GM19043 (cell line): ENCODE results near the gene PTPRF.

Experiments
- ATAC-seq: cut with Tn5 transposase; IDR thresholded peaks from one replicate; pipeline ENCODE4 v1.9.1; 2021; ENCODE audit warnings: low read depth; ENCODE audit not compliant: unreplicated experiment

Gene PTPRF

DNA sequence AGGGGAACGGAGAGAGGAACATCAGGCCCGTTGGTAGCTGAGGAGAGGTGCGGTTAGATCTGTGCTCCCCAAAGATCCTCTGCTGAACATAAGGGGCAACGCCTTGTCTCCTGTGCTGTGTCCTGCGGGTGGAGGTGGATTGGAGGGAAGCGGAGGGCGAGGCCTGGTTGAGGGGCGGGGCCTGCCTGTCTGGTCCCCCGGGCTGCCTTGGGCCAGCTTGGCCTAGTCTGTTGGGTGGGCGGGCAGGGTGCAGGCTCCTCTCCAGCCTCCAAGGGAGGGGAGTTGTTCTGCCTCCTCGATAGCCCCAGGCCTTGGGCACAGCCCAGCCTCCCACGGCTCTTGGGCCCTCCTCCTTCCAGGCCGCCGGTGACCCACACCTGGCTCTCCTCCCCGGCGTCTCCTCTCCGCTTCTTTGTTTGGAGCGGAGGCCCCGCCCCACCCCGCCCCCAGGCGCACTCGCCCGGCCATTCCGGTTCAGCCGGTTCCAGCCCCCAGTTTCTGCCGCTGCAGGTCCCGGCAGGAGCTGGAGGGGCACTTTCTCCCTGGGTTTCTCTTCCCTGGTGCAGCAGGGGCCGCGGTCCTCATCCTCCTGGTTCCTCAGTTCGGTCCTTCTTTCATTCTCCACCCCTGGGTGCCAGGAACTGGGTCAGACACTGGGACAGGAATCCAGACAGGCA, 19.4 kb downstream of the PTPRF start:
- ATAC-seq: no peak

DNA sequence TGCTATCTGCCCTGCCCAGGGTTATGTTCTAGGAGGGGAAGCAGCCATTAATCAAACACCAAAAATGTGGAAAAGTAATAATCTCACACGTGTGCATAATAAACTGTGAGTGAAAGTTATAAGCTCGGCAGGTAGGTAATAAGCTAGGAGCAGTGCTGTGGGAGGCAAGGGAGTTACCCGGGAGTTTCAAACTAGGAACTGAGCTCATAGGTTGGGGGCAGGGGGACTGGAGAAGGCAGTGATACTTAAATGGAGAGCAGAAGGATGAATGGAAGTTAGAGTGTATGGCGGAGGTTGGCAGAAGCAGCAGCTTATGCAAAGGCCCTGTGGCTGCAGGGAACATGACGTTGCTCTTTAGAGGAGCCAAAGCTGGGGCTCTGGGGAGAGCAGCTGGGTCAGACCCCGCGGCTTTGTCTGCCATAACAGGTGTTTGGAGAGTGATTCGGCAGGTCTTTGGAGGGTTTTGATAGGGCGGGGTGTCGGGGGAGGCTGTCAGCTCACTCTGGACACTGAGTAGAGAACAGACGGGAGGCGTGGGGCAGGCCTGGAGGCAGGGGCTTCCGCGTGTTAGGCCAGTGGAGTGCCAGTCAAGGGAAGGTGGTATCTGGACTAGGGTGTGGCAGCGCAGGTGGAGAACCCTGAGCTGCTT, 20.0 kb downstream of the PTPRF start:
- no peak for ATAC-seq

DNA sequence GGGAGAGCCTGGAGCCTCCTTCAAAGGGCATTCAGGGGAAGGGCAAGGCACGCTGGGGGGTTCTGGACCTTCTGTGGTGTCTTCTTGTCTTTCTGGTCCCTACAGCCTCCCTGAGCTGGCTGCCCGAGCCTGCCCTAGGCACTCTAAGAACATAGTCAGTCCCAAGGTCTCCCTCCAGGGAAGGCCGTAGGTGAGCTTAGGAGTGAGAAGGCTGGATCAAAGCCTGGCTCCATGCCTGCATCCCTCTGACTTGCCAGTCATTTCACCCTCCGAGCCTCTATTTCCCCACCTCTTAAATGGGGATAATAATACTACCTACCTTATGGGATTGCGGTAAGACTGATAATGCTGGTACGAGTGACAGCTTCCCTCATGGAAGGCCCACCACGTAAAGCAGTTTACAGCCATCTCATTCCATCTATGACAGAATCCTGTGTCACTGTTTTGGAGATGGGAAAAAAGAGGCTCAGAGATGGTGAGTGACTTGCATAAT, 20.8 kb downstream of the PTPRF start:
- ATAC-seq: no peak

DNA sequence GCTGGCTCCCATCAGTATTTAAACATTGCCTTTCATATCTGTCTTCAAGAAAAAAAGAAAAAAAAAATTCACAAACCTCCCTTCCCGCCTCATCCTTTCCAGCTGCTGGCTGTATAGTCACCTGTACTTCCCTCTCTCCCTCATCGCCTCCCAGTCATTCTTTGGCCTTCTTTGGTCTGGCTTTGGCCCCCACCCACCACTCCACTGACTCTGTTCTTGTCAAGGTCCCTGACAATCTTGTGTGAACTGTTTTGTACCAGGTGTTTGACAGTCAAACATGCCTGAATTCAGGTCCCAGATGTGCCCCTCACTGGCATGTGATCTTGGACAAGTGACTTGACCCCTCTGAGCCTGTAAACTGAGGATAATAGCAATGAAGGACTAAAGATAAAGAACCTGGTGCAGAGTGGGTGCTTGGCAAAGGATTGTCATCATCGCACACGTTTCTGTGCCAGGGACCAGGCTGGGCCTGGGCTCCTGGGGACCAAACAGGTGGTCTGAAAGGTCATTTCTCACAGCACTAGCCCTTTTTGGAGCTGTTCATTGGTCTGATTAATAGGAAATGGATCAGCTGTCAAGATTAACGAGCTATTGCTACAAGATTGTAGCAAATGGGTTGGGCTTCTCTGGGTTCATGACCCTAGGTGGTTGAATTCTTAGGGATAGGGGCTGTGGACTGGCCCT, 21.5 kb downstream of the PTPRF start:
- no peak for ATAC-seq

DNA sequence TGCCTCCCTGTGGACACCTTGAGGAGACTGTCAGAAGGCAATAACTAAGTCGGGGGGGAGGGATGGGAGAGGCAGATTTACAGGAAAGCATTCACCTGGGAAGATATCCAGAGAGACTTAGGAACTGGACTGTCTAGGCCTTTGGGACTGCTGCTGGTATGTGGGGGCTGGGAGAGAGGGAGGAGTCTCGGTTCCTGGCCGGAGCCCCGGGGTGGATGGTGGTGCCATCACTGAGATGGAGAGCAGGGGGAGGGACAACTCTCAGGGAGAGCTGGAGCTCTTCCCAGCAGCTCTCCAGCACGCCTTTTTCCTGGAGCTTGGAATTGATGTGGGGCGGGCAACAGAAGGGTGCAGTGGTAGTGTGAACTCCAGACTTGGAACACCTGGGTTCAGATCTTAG, 22.1 kb downstream of the PTPRF start:
- ATAC-seq: no peak

DNA sequence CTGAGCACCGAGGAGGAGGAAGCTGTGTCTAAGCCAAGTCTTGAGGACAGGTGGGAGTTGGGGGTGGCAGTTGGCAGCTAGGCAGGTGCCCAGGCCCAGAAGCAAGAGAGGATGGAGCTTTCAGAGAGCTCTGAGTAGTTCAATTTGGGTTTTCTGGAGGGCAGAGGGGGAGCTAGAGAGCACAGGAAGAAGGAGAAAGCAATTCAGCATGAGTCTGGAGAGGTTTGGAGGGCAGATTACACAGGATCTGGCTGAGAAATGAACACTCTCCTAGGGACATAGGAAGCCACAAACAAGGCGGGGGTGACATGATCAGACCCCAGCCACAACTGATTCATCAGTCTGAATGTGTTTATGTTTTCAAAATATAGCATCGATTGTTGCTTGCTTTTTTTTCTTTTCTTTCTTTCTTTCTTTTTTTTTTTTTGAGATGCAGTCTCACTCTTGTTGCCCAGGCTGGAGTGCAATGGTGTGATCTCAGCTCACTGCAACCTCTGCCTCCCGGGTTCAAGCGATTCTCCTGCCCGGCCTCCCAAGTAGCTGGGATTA, 23.8 kb downstream of the PTPRF start:
- no peak for ATAC-seq

DNA sequence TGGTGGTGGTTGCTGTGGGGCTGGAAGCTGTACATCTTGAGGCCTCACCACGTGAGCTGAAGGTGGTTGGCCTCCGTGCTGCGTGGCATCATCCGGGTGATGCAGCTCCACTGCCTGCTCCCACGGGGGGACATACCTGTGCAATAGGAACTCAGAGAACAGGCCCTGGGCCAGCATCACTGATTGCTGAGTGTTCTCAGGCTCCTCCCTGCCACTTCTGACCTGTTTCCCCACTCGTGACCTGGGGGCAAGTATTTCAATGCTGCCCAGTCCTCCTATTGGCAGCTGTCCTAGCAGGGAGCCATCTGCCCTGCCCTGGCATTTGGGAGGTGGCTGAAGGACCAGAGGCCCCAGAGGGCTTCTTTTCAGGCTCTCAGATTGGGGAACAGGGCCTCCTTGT, 26.1 kb downstream of the PTPRF start:
- ATAC-seq: no peak

DNA sequence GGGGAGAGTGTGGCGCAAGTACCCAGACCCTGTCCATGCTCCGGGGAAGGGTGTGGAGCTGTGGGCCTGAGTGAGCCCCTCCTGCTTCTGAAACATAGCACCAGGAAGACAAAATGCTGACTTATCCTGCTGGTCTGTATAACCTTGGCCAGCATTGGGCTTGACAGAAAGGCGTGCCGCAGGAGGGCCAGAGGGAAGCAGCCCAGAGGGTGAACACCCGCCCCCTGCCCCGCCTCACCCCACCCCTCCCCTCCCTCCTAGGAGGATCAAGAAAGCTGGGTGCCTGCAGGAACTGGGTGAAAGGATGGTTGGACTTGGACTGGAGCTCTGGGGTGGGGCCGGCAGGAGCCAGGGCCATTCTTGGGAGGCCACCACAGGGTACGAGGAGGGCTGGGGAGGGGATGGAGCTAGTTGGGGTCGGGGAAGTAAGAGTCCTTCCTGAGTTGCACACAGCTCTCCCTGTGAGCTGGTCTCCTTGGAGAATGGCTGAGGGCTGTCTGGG, 27.1 kb downstream of the PTPRF start:
- ATAC-seq: no peak

DNA sequence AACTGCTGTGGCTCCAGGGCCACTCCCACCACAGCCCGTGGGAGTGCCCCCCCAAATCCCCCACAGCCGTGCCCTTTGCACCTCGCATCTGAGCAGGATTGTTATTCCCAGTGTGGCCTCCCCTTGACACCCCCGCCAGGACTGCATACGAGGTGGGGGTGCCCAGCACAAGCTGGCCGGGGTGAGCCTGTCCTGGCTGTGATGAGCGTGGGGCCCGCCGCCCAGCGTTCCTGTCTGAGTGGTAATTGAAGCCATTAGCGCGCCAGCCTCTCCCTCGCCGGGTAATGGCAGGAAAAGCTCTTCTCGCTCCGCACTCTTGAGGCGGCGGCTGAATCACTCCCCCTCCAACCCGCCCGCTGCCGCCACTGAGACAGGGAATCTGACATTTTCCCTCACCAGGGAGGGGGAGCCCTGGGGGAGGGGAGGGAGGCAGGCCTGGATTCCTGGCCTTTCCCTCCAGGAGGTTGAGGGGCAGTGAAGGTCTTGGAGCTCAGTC, 27.7 kb downstream of the PTPRF start:
- no peak for ATAC-seq

DNA sequence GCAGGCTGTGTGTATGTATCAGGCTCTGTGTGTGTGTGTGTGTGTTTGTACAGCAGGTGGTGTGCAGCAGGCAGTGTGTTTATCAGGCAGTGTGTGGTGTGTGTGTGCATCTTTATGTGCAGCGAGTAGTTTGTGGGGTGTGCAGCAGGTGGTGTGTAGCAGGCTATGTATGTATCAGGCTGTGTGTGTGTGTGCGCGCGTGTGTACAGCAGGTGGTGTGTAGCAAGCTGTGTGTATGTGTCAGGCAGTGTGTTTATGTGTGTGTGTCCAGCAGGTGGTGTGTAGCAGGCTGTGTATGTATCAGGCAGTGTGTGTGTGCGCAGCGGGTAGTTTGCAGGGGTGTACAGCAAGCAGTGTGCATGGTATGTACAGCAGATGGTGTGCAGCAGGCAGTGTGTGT, 29.0 kb downstream of the PTPRF start:
- no peak for ATAC-seq

DNA sequence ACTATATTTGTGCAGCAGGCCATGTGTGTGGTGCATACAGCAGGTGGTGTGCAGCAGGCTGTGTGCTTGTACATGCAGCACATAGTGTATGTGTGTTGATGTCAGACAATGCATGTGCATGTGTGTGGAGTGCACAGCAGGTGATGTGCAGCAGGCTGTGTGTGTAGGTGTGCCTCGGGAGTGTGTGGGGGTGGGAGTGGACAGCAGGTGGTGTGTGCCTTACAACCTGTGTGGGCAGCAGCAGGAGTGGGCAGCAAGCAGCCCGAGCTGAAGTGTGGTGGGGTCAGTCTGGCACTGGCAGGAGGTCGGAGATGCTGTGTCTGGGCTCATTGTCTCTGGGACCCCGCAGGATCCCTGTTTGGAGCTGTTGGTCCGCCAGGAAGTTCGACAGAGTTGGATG, 29.6 kb downstream of the PTPRF start:
- ATAC-seq: no peak

DNA sequence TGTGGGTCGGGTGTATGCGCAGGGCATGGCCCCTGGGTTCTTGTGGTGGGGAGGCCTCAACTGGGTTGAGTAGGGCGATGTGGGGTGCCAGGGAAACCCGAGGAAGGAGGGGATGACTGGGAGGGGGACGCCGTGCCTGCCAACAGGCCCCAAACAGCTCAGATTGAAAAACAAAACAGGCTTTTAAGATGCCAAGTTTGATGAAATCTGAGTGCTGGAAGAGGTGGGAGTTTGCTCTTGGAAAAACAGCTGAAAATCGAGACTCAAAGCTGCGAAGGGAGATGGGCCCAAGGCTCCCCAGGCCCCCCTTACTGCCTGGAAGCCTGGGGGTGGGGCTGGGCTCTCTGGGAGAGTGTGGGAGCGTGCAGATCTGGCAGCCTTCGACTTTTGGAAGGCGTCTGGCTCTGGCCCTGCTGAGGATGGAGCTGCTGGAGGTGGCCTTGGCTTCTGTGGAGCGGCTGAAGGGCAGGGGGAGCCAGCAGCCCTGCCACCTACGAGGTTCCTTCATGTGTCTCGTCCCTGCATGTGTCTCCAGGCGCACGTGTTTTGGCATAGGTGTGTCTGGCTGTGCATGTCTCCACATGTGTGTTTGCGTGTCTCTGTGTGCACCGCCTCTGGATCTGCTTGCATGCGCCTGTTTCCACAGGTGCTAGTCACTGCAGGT, 33.3 kb downstream of the PTPRF start:
- ATAC-seq: no peak

DNA sequence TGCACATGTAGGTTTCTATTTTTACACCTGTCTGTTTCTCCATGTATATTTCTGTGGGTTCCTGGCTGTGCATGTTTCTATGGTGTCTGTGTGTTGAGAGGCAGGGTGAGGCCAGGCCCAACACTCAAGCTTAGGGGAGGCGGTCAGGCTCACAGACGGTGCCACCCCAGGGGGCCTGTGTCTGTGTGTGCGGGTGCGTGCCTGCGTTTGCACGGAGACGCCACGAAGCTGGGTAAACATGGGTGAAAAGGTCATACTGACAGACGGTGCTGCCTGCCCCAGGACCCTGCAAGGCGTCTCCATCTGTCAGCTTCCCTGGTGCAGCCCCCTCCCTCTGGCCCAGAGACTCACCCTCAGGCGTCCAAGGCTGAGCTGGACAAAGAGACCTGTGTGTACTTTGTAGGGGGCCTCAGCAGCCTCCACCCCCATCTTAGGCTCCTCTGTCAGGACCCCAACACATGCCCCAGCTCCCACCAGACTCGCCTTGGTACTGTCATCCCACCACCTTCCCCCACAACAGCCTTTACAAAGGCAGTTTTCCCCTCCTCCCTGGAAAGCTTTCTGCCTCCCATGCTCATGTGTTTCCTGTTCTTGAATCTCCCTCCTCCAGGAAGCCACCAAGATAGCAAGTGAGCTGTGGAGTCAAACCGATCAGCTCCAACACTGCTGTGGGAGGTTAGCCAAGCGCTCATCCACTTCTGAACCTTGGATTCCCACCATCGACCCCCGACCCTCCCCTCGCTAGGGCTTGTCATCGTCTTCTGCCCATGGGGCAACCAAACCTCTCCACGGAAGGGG, 34.1 kb downstream of the PTPRF start:
- ATAC-seq: no peak

DNA sequence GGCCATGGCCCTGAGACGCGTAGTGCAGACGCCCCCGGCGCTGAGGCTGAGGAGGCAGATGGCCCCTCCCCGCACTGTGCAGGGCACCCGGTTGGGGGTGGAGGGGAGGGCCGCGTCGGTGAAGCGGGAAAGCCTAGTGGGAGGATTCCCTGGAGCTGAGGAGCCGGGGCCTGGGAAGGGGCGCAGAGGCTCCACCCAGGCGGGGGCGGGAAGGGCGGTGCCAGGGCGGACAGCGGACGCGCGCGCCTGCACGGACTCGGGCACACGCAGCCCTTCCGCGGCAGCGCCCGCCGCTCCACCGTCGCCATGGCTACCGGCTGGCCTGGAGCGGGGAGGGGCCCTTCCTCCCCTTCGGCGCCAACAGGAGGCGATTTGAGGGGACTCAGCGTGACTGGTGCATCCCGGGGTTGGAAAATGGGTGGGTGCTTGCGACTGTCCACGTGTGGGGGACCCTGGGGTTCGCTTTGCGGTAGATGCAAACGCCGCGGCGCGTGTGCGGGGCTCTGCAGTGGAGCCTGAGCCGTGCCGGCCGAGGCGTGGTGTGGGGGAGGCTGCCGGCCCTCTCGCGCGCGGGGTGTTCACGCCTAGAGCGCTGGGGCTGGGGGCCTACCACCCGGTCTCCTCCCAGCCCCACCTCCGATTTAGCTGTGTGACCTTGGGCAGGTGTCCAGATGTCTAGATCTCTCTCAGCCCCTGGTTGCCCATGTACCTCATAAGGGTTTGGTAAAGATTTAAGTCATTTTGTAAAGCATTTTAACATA, 35.1 kb downstream of the PTPRF start:
- no peak for ATAC-seq

DNA sequence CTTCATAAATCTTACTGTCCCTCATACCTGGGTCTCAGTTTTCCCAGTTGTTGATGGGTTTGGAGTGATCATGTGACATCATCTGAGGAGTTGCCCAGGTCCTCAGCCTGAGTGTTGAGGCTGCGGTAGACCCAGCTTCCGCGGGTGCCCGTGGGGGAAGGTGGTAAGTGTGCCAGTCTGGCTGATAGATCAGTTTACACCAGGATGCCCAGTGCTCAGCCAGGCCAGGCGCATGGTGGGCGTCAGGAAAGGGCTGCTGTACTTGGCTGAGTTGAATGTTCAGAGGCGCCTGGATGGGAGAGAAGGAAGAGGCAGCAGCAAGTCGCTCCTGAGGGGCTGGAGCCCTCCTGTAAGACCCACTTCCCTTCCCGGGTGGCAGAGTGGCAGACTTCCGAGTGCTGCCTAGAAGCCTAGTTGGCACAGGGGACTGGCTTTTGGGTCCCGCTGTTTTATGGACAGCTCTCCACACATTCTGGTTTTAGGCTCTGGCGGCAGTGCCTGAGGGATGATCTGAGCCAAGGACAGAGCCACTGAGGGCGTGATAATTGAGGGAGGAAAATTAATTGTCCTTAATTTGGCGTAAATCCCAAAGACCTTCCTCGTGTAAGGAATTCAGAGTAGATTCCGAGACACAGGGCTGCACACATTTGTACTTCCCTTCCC, 35.8 kb downstream of the PTPRF start:
- no peak for ATAC-seq

DNA sequence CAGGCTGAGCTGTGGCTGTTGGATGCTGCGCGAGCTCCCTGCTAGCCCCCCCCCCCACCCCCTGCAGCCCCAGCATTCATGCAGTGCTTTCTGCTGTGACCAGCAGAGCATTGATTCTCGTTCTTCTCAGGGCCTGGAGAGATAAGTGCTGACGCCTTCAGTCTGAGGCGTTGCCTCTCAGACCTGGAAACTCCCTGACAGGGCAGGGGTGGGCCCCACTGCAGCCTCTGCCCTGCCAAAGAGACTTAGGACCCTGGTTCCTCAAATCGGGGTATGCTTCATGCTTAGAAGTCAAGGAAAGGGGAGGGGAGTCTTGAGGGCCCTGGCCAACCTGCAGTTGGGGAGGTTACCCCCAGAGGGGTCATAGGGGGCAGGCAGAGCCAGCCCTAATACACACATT, 38.5 kb downstream of the PTPRF start:
- no peak for ATAC-seq

DNA sequence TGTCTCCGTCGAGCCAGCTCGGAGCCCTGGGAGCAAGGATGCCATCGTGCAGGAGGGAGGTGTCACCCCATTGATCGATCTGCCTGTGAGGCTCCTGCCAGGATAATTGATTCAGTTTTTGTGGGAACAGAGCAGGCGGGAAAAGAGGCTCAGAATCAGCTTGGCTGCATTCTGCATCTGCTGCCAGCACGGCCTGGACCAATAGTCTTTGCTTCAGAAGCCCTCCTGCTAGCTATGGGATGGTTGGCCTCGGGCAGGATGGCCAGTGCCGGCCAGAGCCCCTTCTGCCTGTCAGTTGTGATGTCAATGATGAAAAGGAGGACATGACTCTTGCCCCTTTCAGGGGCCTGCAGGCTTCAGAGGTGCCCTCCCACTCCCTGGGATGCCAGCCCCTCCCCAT, 39.6 kb downstream of the PTPRF start:
- ATAC-seq: no peak

DNA sequence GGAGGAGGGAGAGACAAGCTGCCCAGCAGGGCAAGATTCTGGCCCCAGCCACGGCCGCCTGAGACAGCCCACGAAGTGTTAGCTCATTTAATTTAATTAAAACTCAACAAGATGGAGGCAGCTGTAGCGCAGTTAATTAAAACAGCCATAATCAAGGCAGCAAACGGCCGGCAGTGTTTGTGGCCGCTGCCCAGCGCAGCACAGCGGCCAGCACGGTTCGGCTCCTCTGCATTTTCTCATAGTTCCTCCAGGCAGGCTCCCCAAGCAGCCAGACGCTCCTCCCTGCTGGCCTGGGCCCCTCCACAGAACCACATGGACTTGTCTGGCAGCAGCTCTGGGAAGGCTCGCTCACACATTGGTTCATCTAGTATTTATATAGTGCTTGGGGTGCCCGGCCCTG, 40.0 kb downstream of the PTPRF start:
- ATAC-seq: no peak

DNA sequence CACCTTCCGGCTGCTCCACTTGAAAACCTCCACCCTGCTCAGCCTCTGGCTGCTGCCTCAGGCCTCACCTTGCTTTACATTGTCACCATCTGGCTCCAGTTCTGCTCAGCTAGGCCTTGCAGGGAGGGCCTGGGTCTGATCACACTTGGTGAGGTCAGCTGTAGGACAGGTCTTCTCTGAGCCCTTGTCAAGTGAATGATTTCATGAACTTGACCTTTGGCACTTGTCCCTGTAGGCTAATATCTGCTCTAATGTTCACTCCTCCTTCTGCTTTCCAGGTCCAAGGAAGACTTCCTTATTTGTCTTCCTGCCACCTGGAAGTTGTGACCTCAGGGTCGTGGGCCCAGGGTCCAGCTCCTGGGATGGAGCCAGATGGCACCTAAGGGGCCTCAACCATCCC, 41.4 kb downstream of the PTPRF start:
- no peak for ATAC-seq
